ENCODE results near the gene NAV2.
A peak's percentile ranks its signal among the peaks of the same experiment; 100 is the strongest.

The NAV2 gene

DNA sequence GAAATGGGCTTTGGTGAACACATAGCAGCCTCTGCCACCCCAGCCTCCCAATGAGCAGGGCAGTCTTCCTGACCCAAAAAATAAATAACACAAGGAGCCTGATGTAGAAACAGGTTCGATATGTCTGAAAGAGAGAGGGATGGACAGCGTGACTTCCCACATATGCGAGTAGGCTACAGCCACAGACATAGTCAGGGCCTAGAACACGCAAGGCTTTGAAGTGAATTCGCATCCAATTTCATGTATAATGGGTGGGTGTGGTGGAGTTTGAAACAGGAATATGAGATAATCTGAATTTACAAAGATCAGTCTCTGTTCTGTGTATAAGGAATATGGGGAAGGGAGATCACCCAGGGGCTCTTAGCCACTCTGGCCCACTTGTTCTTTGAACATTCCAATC lies 373.3 kb downstream of the NAV2 start:
- Mint-ChIP-seq H3K27ac (no peak overlapping the region), H3K9me3 (no peaks in the 10 kb centered on the region), H3K27me3 (peaks cover 14% of the 10 kb centered on the region), H3K4me3 (no peak overlapping the region), H3K4me1 (ENCODE audit: low read depth) (peaks cover 17% of the 10 kb centered on the region), H3K36me3 (ENCODE audit: low read depth) (no peaks in the 10 kb centered on the region)

DNA sequence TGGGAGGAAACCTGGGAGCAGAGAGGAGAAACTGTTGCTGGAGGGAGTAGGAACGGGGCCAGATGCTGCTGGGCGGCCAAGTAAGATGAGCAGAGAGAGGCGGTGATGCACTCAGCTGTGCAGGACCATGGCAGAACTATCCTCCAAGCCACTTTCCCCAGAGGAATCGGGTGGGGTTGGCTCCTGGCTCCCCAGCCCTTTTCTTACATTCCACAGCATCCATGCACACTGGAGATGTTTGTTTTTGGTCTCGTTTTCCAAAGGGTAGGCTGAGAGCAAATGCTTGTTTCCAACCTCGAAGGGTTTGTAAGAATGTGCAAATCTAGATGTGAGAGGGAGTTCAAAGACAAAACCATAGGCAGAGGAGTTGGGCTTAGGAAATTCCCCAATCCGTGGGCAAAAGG lies 374.5 kb downstream of the NAV2 start:
- peaks cover 17% of the 10 kb centered on the region for H3K4me1 Mint-ChIP-seq (ENCODE audit: low read depth)
- no peak overlapping the region for H3K27ac Mint-ChIP-seq
- peaks cover 20% of the 10 kb centered on the region for H3K27me3 Mint-ChIP-seq
- no peak overlapping the region for H3K4me3 Mint-ChIP-seq
- no peaks in the 10 kb centered on the region for H3K9me3 Mint-ChIP-seq
- no peaks in the 10 kb centered on the region for H3K36me3 Mint-ChIP-seq (ENCODE audit: low read depth)

- Mint-ChIP-seq H3K27ac (peak overlapping the region; percentile 57), H3K4me3 (no peak overlapping the region), H3K27me3 (peaks cover 20% of the 10 kb centered on the region), H3K4me1 (ENCODE audit: low read depth) (peaks cover 17% of the 10 kb centered on the region), H3K36me3 (ENCODE audit: low read depth) (no peaks in the 10 kb centered on the region), H3K9me3 (no peaks in the 10 kb centered on the region)
These were observed 376.0 kb downstream of the NAV2 start for GRCh38 chr11:20088397-20089225.

DNA sequence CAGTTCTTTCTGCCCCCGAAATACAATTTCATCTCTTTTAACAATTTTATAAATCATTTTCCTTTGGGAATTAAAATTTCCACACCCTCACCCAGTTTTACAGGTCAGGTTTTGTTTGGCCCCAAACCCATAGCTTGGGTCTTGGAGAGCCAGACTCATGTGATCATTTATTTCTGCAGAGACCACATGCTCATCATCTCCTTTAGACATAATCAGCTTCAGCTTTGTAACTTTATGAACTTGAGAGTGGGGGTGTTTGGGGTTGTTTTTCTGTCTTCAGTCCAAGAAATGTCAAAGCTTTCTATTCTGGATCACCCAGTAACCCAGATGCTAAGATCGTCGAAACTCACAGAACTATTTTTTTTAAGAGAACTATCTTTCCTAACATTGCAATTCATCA lies 376.7 kb downstream of the NAV2 start:
- H3K27me3 Mint-ChIP-seq, result peaks cover 20% of the 10 kb centered on the region
- H3K4me1 Mint-ChIP-seq (ENCODE audit: low read depth), result peaks cover 17% of the 10 kb centered on the region
- H3K36me3 Mint-ChIP-seq (ENCODE audit: low read depth), result no peaks in the 10 kb centered on the region
- H3K27ac Mint-ChIP-seq, result no peak overlapping the region
- H3K9me3 Mint-ChIP-seq, result no peaks in the 10 kb centered on the region
- H3K4me3 Mint-ChIP-seq, result no peak overlapping the region

GRCh38 chr11:20089796-20090653 lies 377.4 kb downstream of the NAV2 start:
- Mint-ChIP-seq H3K9me3 (no peaks in the 10 kb centered on the region), H3K4me1 (ENCODE audit: low read depth) (peaks cover 17% of the 10 kb centered on the region), H3K36me3 (ENCODE audit: low read depth) (no peaks in the 10 kb centered on the region), H3K4me3 (no peak overlapping the region), H3K27ac (no peak overlapping the region), H3K27me3 (peaks cover 20% of the 10 kb centered on the region)

GRCh38 chr11:20090654-20091374 lies 378.2 kb downstream of the NAV2 start:
- no peak overlapping the region for H3K4me3 Mint-ChIP-seq
- peaks cover 17% of the 10 kb centered on the region for H3K4me1 Mint-ChIP-seq (ENCODE audit: low read depth)
- no peaks in the 10 kb centered on the region for H3K9me3 Mint-ChIP-seq
- H3K36me3 Mint-ChIP-seq (ENCODE audit: low read depth), result no peaks in the 10 kb centered on the region
- no peak overlapping the region for H3K27ac Mint-ChIP-seq
- H3K27me3 Mint-ChIP-seq, result peaks cover 20% of the 10 kb centered on the region

DNA sequence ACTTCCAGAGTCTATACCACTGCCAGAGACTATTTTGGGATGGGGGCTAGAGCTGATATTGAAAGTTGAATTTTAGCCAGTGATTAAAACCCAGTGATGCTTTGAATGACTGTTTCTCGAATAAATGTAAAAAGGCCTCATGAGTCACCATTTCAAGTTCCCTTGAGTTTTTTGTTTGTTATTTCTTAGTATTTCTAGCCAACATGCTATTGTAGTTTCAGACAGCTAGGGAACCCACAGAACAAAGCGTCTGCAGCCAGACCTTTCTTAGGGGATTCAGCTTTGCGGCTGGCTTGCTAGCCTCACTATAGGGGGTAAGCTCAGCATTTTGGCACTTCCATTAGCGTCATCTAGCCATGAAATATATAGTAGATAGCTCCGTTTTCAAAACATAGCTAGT lies 381.1 kb downstream of the NAV2 start:
- Mint-ChIP-seq H3K36me3 (ENCODE audit: low read depth) (no peaks in the 10 kb centered on the region), H3K27ac (no peak overlapping the region), H3K27me3 (peaks cover 12% of the 10 kb centered on the region), H3K9me3 (no peaks in the 10 kb centered on the region), H3K4me3 (no peak overlapping the region), H3K4me1 (ENCODE audit: low read depth) (peaks cover 22% of the 10 kb centered on the region)

DNA sequence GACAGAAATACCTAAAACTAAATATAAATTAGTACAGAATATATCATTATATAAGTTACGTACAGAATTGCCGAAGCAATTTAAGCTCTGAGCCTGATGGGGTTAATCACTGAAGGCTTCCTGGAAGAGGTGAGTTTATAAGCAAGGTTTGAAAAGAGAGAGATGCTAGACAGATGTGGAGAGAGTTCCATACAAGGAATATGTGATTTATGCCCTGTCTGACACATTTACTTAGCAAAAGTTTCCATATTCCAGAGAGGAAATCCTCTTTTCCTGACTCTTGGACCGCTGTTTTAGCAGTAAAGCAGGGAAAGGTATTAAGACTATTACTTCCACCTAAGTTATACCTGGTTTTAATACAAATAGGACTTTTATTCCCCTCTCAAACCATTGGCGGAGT lies 382.6 kb downstream of the NAV2 start:
- H3K4me1 Mint-ChIP-seq (ENCODE audit: low read depth), result peaks cover 23% of the 10 kb centered on the region
- H3K27me3 Mint-ChIP-seq, result peaks cover 6% of the 10 kb centered on the region
- H3K9me3 Mint-ChIP-seq, result no peaks in the 10 kb centered on the region
- no peak overlapping the region for H3K27ac Mint-ChIP-seq
- no peak overlapping the region for H3K4me3 Mint-ChIP-seq
- H3K36me3 Mint-ChIP-seq (ENCODE audit: low read depth), result no peaks in the 10 kb centered on the region

DNA sequence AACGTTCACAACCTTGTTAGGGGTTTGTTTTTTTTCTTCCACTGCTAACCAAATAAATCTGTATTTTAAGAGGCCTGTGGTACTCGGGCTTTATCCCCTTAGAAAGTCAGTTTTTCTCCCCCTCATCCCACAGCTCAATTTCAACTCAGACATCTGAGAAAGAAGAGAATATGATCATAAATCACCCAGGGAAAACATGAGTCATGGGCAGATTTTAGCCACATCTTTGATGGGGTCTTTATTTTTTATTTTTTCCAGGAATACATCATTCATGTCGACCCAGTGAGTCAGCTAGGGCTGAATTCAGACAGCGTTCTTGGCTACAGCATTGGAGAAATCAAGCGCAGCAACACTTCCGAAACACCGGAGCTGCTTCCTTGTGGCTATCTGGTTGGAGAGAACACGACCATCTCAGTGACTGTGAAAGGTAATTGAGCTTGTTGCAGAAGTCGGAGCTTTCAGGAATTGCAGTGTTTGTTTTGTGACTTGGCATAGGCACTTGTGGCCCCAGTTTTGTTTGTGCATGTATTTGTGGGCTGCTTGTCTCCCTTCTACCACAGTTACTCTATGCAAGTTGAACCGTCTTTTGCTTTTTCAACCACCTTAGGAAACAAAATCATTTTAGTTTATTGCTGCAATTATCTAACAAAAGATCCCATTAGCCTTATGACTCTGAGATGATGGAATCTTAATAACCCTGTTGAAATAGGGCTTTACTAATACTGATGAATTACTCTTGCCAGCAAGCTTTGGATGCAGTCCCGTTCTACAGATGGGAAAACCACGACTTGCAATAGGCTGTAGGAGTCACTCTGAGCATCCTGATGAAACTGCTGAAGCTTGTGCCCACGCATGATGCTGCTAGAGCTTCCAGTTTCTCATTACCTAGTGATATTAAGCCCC lies 384.9 kb downstream of the NAV2 start:
- Mint-ChIP-seq H3K4me3 (no peak overlapping the region), H3K27me3 (no peaks in the 10 kb centered on the region), H3K36me3 (ENCODE audit: low read depth) (no peaks in the 10 kb centered on the region), H3K27ac (no peak overlapping the region), H3K4me1 (ENCODE audit: low read depth) (peaks cover 23% of the 10 kb centered on the region), H3K9me3 (no peaks in the 10 kb centered on the region)

GRCh38 chr11:20099527-20099926 lies 386.9 kb downstream of the NAV2 start:
- Mint-ChIP-seq H3K27me3 (no peaks in the 10 kb centered on the region), H3K9me3 (no peaks in the 10 kb centered on the region), H3K4me1 (ENCODE audit: low read depth) (peaks cover 23% of the 10 kb centered on the region), H3K27ac (no peak overlapping the region), H3K4me3 (no peak overlapping the region), H3K36me3 (ENCODE audit: low read depth) (no peaks in the 10 kb centered on the region)

DNA sequence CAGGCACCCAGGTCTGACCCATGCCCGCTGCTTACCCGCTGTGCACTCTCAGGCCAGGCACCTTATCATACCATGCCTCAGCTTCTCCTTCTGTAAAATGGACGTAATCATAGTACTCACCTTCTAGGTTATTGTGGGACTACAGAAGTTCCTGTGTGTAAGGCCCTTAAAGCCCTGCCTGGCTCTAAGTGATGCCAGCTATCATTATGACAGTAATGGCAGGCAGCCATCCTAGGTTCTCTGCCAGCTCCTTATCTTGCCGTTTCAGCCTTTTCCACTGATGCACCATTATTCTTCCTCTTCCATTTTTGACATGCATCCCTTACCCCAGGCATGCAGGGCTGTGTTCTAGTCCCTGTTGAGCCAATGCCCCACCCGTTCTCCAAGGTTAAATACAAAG lies 389.8 kb downstream of the NAV2 start:
- Mint-ChIP-seq H3K4me1 (ENCODE audit: low read depth) (peaks cover 17% of the 10 kb centered on the region), H3K9me3 (no peaks in the 10 kb centered on the region), H3K4me3 (no peak overlapping the region), H3K27ac (no peak overlapping the region), H3K36me3 (ENCODE audit: low read depth) (no peaks in the 10 kb centered on the region), H3K27me3 (no peaks in the 10 kb centered on the region)

- Mint-ChIP-seq H3K27ac (no peak overlapping the region), H3K36me3 (ENCODE audit: low read depth) (no peaks in the 10 kb centered on the region), H3K27me3 (no peaks in the 10 kb centered on the region), H3K4me3 (no peak overlapping the region), H3K9me3 (no peaks in the 10 kb centered on the region), H3K4me1 (ENCODE audit: low read depth) (peaks cover 13% of the 10 kb centered on the region)
These were observed 390.6 kb downstream of the NAV2 start for GRCh38 chr11:20103281-20103680.

DNA sequence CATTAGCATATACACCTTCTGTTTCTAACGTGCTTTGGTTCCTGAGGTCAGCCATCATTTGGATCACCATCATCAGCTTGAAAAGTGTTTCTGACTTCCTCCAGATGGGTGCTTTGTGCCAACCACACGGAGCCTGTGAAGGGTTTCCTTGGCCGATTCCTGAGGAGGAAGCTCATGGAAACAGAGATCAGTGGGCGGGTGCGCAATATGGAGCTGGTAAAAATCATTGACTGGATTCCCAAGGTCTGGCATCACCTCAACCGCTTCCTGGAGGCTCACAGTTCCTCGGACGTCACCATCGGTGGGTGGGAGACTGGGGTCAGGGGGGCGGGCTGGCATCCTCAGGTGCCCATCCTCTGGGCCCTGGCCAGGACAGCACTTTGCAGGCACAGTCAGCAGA lies 392.8 kb downstream of the NAV2 start:
- no peak overlapping the region for H3K4me3 Mint-ChIP-seq
- no peak overlapping the region for H3K27ac Mint-ChIP-seq

GRCh38 chr11:20109731-20110445 lies 397.3 kb downstream of the NAV2 start:
- Mint-ChIP-seq H3K9me3 (no peaks in the 10 kb centered on the region), H3K4me3 (no peak overlapping the region), H3K36me3 (ENCODE audit: low read depth) (no peaks in the 10 kb centered on the region), H3K4me1 (ENCODE audit: low read depth) (no peaks in the 10 kb centered on the region), H3K27ac (no peak overlapping the region), H3K27me3 (peaks cover 8% of the 10 kb centered on the region)

More for the DNA sequence above, 392.8 kb downstream of the NAV2 start:
- Mint-ChIP-seq H3K9me3 (no peaks in the 10 kb centered on the region), H3K27me3 (peaks cover 3% of the 10 kb centered on the region), H3K4me1 (ENCODE audit: low read depth) (no peaks in the 10 kb centered on the region), H3K36me3 (ENCODE audit: low read depth) (no peaks in the 10 kb centered on the region)

Measured in stimulated activated naive CD8-positive, alpha-beta T cell treated with anti-CD3 and anti-CD28 coated beads, Interleukin-15, Interleukin-2, amounts not matched to agents 100 ng/mL and 50 ng/mL, for 24 hours (primary cell).